22Rv1 (cell line): Measurements from ENCODE around the gene TMEM218.

Experiments
- H3K27ac ChIP-seq: fragments of 450-650 bp; 2 replicates; pipeline ENCODE4 v1.5.1; 2017
- ZFX ChIP-seq: fragments of 450-650 bp; IDR thresholded peaks from 2 replicates; pipeline ENCODE4 v1.6.1; 2017; ENCODE audit warnings: antibody characterized with exemption, borderline replicate concordance
- TF ChIP-seq, protein P1 (sequence below): fragments of 450-650 bp; IDR thresholded peaks from 2 replicates; pipeline ENCODE4 v1.5.1; 2017; ENCODE audit warnings: mild to moderate bottlenecking

TMEM218 gene

DNA sequence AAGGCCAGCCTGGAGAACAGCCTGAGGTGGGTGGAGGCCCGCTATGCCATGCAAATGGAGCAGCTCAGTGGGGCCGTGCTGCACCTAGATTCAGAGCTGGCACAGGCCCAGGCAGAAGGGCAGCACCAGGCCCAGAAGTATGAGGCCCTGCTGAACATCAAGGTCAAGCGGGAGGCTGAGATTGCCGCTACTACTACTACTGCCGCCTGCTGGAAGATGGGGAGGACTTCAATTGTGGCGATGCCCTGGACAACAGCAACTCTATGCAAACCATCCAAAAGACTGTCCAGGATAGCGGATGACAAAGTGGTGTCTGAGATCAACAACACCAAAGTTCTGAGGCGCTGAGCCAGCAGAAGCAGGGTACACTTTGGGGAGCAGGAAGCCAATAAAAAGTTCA is 3.1 kb upstream of the TMEM218 start:
- no peak for TF ChIP-seq ZFX
- TF ChIP-seq, protein P1, sequence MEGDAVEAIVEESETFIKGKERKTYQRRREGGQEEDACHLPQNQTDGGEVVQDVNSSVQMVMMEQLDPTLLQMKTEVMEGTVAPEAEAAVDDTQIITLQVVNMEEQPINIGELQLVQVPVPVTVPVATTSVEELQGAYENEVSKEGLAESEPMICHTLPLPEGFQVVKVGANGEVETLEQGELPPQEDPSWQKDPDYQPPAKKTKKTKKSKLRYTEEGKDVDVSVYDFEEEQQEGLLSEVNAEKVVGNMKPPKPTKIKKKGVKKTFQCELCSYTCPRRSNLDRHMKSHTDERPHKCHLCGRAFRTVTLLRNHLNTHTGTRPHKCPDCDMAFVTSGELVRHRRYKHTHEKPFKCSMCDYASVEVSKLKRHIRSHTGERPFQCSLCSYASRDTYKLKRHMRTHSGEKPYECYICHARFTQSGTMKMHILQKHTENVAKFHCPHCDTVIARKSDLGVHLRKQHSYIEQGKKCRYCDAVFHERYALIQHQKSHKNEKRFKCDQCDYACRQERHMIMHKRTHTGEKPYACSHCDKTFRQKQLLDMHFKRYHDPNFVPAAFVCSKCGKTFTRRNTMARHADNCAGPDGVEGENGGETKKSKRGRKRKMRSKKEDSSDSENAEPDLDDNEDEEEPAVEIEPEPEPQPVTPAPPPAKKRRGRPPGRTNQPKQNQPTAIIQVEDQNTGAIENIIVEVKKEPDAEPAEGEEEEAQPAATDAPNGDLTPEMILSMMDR: peak; percentile 59
- H3K27ac ChIP-seq: no peak overlapping the region

DNA sequence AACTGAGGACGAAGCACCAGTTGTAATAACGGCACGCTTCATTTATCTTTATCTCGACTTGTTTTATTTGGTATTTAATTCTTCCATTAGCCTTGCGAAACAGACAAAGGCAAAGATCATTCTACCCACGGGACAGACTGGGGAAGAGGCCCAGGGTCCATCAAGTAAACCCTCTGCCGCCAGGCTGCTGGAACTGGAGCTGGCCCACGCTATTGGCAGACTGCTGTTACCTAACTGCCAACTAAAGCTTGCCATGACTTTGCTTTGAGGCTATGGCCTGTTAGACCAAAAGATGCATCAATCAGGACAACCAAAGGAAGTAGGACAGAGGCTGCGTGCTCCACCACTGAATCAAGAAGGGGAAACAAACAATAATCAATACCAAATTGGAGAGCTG is 780 bp upstream of the TMEM218 start:
- no peak overlapping the region for H3K27ac ChIP-seq
- TF ChIP-seq, protein P1: no peak
- TF ChIP-seq ZFX: no peak

GRCh38 chr11:125111001-125111342 is 454 bp downstream of the TMEM218 start:
- peak overlapping the region; percentile 57 for H3K27ac ChIP-seq

DNA sequence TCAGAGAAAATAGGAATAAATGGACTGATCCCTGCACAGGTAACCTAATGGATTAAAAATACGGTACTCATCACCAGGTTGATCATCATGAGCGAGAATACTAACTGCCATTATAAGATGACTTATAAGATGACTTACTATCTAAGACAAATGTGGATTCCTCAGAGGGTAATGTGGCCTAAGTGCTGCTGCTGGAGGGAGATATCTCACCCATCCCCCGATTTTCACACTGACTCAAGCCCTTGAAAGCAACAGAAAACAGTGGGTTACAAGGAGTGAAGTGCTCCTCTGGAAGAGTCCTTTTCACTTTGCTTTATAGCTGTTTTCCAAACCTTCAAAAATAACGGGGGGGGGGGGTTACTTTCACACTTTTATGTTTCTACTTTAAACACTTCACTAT is 920 bp downstream of the TMEM218 start:
- TF ChIP-seq ZFX: no peak
- TF ChIP-seq, protein P1: no peak

More at GRCh38 chr11:125111001-125111342, 454 bp downstream of the TMEM218 start:
- TF ChIP-seq, protein P1: no peak
- no peak for TF ChIP-seq ZFX

GRCh38 chr11:125108469-125108868 is 3.0 kb downstream of the TMEM218 start:
- TF ChIP-seq, protein P1: no peak
- no peak for TF ChIP-seq ZFX
- H3K27ac ChIP-seq: no peak overlapping the region

More for the DNA sequence above, 920 bp downstream of the TMEM218 start:
- peak overlapping the region; percentile 57 for H3K27ac ChIP-seq

DNA sequence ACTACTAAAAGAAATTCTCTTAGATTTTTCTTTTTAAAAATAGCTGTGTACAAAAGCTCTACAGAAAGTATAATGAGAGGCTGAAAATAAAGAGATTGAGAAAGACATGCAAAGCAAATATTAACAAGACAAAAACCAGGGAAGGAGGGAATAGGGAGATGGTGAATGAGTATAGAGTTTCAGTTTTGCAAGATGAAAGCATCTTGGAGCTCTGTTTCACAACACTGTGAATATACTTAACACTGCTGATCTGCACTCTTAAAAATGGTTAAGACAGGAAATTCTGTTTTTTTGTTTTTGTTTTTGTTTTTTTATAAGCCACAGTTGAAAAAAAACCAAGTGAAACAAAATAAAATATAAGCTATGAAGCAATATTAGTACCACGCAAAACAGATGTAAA is 5.5 kb downstream of the TMEM218 start:
- no peak overlapping the region for H3K27ac ChIP-seq
- TF ChIP-seq, protein P1: no peak
- TF ChIP-seq ZFX: no peak

DNA sequence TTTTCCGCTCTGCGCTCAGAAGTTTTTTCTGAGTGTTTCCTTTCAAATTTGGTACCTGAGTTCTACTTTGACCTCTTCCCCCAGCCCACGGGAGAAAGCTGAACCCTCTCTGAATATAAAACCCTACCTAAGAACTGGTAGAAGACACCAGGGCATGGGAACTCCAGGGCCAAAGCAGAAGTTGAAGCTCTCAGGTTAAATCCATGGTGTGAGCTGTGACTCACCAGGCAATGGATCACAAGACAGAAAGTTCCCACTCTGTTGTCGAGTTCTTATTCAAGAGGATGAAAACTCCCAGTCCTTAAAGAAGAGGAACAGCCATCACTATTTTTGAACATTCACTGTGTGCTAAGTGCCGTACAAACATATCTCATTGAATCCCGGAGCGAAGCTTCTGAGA is 8.9 kb downstream of the TMEM218 start:
- TF ChIP-seq, protein P1: no peak
- TF ChIP-seq ZFX: no peak
- no peak overlapping the region for H3K27ac ChIP-seq
